HepG2 (cell line): ENCODE results near the gene OR51E1.

Experiments
- KMT2B ChIP-seq: IDR thresholded peaks from 2 replicates; pipeline ENCODE4 v1.6.1; 2016; ENCODE audit warnings: missing genetic modification reagents, missing compliant biosample characterization
- PBX3 ChIP-seq: sonication (generic); formaldehyde crosslinking; IDR thresholded peaks from 2 replicates; pipeline ENCODE4 v1.8.1; 2023; ENCODE audit warnings: missing genetic modification reagents, inconsistent platforms, borderline replicate concordance
- RERE ChIP-seq: IDR thresholded peaks from 2 replicates; pipeline ENCODE4 v1.6.1; 2016; ENCODE audit warnings: low read depth, missing genetic modification reagents, missing compliant biosample characterization
- ZNF207 ChIP-seq: fragments of 450-650 bp; IDR thresholded peaks from 2 replicates; pipeline ENCODE4 v1.6.1; 2016; ENCODE audit warnings: antibody characterized with exemption, borderline replicate concordance
- ZNF468 ChIP-seq: sonication (generic); formaldehyde crosslinking; IDR thresholded peaks from 2 replicates; pipeline ENCODE4 v1.8.0; 2022; ENCODE audit warnings: mild to moderate bottlenecking, moderate library complexity, missing genetic modification reagents
- ZNF552 ChIP-seq: sonication (generic); formaldehyde crosslinking; IDR thresholded peaks from 2 replicates; pipeline ENCODE4 v1.9.0; 2022; ENCODE audit warnings: missing genetic modification reagents, mild to moderate bottlenecking, borderline replicate concordance

GRCh38 chr11:4665424-4665823 lies 21.6 kb downstream of the OR51E1 start:
- TF ChIP-seq KMT2B (no peak), ZNF468 (CRISPR knock-in tag) (no peak), ZNF552 (no peak), RERE (CRISPR knock-in tag) (no peak), ZNF207 (no peak), PBX3 (CRISPR knock-in tag) (no peak)
